Fibroblast of upper back skin (primary cell): Measurements from ENCODE around the gene XIRP2.

Experiments
- DNase-seq: peaks from one replicate; pipeline ENCODE4 v3.0.0-alpha.2; 2013

Gene XIRP2

GRCh38 chr2:166888180-166888579 is at the start of gene XIRP2:
Gene XIRP2 (plus strand): TSS chr2:166888480. CDS start chr2:166903483, 15,003 bp downstream.
- DNase-seq = no peak

GRCh38 chr2:166841152-166841551 is 47.1 kb upstream of the XIRP2 start:
- no peak for DNase-seq

GRCh38 chr2:166841679-166842078 is 46.6 kb upstream of the XIRP2 start:
- no peak for DNase-seq

GRCh38 chr2:166844111-166844510 is 44.2 kb upstream of the XIRP2 start:
- DNase-seq = no peak

- DNase-seq = no peak
Measured at GRCh38 chr2:166862468-166863132, 25.7 kb upstream of the XIRP2 start.

DNA sequence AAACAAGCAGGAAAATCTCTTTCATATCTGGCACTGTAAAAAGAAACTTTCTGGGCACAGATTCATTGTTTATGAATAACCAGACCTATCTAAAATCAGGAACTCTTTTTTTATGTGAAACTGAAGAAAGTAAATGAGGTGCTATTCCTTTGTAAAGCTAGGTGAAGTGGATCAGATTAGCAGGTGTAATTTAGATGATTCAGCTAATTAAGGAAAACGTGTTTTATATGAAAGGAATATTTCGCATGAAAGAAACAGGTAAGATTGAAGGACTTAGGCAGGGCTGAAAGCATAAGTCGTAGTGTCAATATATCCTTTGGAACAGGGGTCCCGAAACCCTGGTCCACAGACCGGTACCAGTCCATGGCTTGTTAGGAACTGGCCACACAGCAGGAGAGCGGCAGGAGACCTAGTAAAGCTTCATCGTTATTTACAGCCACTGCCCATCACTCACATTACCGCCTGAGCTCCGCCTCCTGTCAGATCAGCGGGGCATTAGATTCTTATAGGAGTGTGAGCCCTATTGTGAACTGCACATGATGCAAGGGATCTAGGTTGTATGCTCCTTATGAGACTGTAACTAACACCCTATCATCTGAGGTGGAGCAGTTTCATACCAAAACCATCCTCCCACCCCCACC is 20.3 kb upstream of the XIRP2 start:
- DNase-seq = no peak

GRCh38 chr2:166870346-166870745 is 17.9 kb upstream of the XIRP2 start:
- DNase-seq = no peak

GRCh38 chr2:166881177-166881576 is 7.1 kb upstream of the XIRP2 start:
- DNase-seq = no peak

- no peak for DNase-seq
Measured at GRCh38 chr2:166882851-166883250, 5.4 kb upstream of the XIRP2 start.

GRCh38 chr2:166891727-166892126 is 3.4 kb downstream of the XIRP2 start:
- DNase-seq = no peak

GRCh38 chr2:166892397-166892796 is 4.1 kb downstream of the XIRP2 start:
- no peak for DNase-seq

- no peak for DNase-seq
Measured at GRCh38 chr2:166895243-166895642, 7.0 kb downstream of the XIRP2 start.

- DNase-seq = no peak
Measured at GRCh38 chr2:166897666-166898065, 9.4 kb downstream of the XIRP2 start.

DNA sequence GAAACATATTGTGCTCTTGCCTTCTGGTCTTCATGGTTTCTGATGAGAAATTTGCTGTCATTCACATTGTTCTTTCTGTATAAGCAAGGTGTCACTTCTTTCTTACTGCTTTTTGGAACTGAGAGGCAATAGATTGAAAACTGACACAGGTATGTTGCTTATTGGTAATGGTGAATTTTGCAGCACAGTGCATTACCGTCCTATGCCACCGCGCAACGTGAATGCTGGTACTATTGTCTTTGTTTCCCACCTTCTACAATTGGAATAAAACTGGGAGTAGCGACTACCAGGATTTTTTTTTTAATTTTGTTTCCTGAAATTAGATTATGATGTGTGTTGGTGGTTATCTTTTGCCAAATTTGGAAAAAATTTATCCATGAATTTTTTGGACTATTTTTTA is 11.4 kb downstream of the XIRP2 start:
- DNase-seq = no peak

GRCh38 chr2:166900700-166901099 is 12.4 kb downstream of the XIRP2 start:
- DNase-seq = peak; percentile 2

DNA sequence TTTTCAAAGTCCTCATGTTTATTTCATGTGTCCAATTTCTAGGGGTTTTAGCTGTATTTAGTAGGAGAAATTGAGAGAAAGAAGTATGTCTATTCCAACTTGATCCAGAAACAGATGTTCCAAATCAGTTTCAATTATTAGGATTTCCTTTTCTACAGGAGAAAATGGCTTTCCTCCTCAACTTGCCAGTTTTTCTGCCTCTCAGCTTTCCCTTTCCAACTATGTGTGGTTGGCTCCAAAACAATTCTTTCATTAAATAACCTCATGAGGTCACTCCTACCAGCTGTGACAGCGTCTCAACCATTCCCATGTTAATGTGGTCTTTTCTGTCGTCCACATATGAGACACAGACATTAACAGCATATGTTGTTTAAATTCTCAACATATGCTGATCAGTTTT is 13.1 kb downstream of the XIRP2 start:
- DNase-seq = no peak

- no peak for DNase-seq
Measured at GRCh38 chr2:166916987-166917386, 28.7 kb downstream of the XIRP2 start.

- no peak for DNase-seq
Measured at GRCh38 chr2:166917415-166917814, 29.1 kb downstream of the XIRP2 start.

DNA sequence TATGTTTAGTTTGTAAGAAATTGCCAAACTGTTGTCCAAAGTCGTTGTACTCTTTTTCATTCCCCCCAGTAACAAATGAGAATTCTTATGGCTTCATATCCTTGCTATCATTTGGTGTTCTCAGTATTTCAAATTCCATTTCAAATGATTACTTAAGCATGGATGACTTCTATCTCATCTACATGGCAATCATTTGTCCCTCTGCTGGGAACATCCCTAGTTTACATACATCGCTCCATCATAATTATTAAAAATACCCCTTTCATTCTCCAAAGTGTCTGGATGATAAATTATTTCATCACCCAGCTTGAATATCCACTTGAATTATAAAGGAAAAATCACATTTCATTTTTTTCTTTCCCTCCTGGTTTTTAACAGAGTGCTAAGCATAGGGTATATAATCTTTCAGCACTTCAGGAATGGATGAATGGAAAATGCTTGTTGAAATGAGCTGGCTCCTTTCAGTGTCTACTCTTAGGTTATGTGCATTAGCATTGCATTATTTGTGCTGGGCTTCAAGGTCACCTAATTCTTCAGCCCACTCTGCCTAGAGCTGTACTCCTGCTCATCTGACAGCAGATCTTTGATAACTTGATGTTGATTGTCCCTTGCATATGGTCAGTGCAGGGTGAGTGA is 33.1 kb downstream of the XIRP2 start:
- no peak for DNase-seq

DNA sequence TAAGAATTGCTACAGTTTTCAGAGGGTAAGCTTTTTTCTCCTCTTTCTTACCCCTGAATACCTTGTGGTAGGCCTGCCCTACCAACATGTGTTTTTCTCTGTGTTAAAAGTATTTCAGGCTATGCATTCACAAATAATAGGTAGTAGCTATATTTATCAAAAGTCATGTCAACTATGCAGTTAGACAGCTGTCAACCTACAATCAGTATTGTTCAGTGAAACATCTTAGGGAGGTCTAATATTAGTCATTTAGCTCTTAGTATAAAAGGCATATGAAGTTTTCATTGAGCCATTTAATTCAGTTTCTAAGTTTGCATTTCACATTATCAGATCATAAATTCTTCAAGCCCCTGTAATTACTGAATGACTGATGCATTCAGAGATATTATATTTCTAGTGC is 36.7 kb downstream of the XIRP2 start:
- DNase-seq = no peak

- no peak for DNase-seq
Measured at GRCh38 chr2:166926657-166927056, 38.4 kb downstream of the XIRP2 start.

DNA sequence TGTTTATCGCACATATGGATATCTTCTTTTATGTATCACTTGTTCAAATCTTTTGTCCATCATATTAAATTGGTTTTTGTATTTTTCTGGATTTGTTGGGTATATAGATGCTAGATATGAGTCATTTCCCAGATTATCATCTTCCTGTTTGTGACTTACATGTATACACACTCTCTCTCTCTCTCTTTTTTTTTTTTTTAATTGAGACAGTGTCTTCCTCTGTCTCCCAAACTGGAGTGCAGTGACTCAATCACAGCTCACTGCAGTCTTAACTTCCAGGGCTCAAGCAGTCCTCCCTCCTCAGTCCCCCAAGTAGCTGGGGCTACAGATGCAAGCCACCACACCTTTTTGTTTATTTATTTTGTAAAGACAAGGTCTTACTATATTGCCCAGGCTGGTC is 43.8 kb downstream of the XIRP2 start:
- no peak for DNase-seq

- DNase-seq = no peak
Measured at GRCh38 chr2:166934817-166935216, 46.5 kb downstream of the XIRP2 start.

- no peak for DNase-seq
Measured at GRCh38 chr2:166942377-166942776, 54.1 kb downstream of the XIRP2 start.
